Activated T-cell treated with anti-CD3 and anti-CD28 coated beads, Interleukin-2, amount 50 U/mL, for 24 hours (primary cell): ENCODE data around the gene HEXA.
"Not testable (repeated sequence)": the region's sequence is repeated elsewhere in the genome, so short reads cannot be mapped to it uniquely, and the experiment has no call there.

Experiments used
- DNase-seq: peaks from one replicate; pipeline ENCODE4 v3.0.0-alpha.2; 2020
- H3K27ac Mint-ChIP-seq: 2 replicates; pipeline ENCODE4 v1.8.0; 2020; ENCODE audit warnings: mild to moderate bottlenecking, mixed read lengths
- H3K27me3 Mint-ChIP-seq: 2 replicates; pipeline ENCODE4 v1.8.0; 2020; ENCODE audit warnings: mixed read lengths
- H3K36me3 Mint-ChIP-seq: 2 replicates; pipeline ENCODE4 v1.8.0; 2020; ENCODE audit warnings: low read depth, mixed read lengths
- H3K4me1 Mint-ChIP-seq: 2 replicates; pipeline ENCODE4 v1.8.0; 2020; ENCODE audit warnings: low read depth, mixed read lengths
- H3K4me3 Mint-ChIP-seq: 2 replicates; pipeline ENCODE4 v1.8.0; 2020; ENCODE audit warnings: mild to moderate bottlenecking, moderate library complexity, mixed read lengths
- H3K9me3 Mint-ChIP-seq: 2 replicates; pipeline ENCODE4 v1.8.0; 2020; ENCODE audit warnings: mixed read lengths

The HEXA gene

DNA sequence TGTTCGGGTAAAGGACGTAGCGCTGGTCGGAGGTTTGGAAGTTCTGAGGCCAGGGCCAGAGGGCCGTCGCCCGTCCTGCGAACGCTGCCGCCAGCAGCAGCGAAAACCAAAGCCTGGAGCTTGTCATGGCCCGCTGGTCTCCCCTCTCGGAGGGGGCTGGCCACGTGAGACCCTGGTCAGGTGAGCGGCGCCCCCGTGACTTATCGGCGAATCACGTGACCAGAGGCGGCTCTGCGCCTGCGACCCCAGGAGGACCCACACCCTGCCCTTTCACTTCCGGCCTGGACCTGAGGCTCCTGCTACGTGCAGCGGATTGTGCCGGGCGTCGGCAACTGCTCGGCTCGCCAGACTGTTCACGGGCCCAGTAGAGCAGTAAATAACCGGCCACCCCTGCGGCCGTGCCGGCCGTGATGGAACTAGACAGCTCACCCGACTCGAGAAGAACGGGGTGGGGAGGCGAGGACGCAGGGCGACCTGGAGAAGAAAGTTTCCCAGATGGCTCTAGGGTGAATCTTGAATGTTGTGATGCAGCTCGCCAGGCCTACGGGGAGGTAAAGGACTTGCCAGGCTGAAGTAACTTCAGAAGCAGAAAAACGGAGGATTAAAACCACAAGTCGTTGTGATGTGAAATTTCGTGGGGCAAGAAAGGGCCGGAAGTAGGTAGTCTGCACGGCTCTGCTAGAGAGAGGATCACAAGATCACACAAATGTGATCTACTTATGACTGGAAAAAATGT lies at the start of gene HEXA:
Gene HEXA, minus strand, starts transcription at position 169 of the 736 bp plus-strand sequence. Its CDS starts 42 bp downstream, at position 127.
- Mint-ChIP-seq H3K4me3 (peak within 1 kb of the TSS; percentile 93), H3K27ac (peak within 1 kb of the TSS; percentile 98), H3K4me1 (peaks cover 48% of the 10 kb centered on the region), H3K27me3 (no peaks in the 10 kb centered on the region), H3K36me3 (peaks cover 36% of the 10 kb centered on the region), H3K9me3 (no peaks in the 10 kb centered on the region)
- peak; percentile 99 for DNase-seq

DNA sequence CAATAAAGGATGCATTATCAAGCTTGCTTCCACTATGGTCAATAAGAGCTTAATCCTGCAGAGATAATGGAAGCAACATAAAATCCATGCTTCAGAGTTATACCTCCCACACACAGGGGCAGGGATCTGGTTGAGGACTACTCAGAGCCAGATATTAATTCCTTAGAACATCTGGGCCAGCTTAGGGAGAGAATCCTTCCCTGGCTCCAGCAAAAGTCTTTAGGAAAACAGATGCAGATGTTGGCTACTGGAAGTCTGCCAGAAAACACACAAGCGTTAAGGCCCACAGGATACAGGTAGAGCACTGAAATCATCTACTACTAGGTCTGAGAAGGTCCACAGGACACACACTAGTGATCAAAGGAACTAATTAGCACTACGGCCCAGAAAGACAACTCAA lies 47.4 kb upstream of the HEXA start:
- Mint-ChIP-seq H3K4me3 (no peak overlapping the region), H3K4me1 (no peaks in the 10 kb centered on the region), H3K36me3 (no peaks in the 10 kb centered on the region), H3K27me3 (no peaks in the 10 kb centered on the region), H3K27ac (no peak overlapping the region), H3K9me3 (peaks cover 18% of the 10 kb centered on the region)
- DNase-seq: no peak

DNA sequence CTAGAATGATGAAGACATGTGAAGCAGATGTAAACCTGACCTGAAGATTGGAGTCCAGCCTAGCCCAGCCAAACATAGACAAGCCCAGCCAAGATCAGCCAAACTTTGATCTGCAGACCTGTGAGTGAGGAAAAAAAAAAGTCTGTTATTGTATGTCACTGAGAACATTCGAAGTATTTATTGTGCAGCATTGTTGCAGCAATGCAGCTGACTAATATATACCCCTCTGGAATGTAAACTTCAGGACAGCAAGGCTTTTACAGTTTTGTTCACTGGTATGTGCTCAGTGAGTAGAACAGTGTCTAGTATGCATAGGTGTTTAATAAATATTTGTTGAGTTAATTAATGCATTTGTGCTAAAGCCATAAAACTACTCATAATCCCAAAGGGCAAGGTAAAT lies 45.7 kb upstream of the HEXA start:
- no peaks in the 10 kb centered on the region for H3K4me1 Mint-ChIP-seq
- H3K4me3 Mint-ChIP-seq: no peak overlapping the region
- DNase-seq: no peak
- no peaks in the 10 kb centered on the region for H3K36me3 Mint-ChIP-seq
- H3K9me3 Mint-ChIP-seq: peaks cover 9% of the 10 kb centered on the region
- H3K27me3 Mint-ChIP-seq: no peaks in the 10 kb centered on the region
- H3K27ac Mint-ChIP-seq: no peak overlapping the region

DNA sequence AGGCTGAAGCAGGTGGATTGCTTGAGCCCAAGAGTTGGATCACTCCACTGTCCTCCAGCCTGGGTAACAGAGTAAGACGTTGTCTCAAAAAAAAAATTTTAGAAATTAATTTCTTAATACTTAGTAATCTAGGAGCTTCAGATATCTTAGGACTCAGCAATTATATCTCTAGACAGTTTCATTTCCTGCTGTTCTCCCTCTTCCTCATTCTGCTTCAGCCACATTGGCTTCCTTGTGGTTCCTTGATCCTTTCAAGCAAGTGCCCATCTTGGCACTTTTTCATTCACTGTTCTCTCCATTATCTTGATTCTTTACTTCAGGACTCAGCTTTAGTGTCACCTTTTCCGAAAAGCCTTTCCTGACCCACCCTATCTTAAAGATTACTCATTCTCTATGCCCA lies 44.8 kb upstream of the HEXA start:
- H3K27ac Mint-ChIP-seq: no peak overlapping the region
- H3K4me3 Mint-ChIP-seq: no peak overlapping the region
- no peak for DNase-seq
- H3K4me1 Mint-ChIP-seq: no peaks in the 10 kb centered on the region
- peaks cover 8% of the 10 kb centered on the region for H3K9me3 Mint-ChIP-seq
- H3K27me3 Mint-ChIP-seq: no peaks in the 10 kb centered on the region
- H3K36me3 Mint-ChIP-seq: no peaks in the 10 kb centered on the region

DNA sequence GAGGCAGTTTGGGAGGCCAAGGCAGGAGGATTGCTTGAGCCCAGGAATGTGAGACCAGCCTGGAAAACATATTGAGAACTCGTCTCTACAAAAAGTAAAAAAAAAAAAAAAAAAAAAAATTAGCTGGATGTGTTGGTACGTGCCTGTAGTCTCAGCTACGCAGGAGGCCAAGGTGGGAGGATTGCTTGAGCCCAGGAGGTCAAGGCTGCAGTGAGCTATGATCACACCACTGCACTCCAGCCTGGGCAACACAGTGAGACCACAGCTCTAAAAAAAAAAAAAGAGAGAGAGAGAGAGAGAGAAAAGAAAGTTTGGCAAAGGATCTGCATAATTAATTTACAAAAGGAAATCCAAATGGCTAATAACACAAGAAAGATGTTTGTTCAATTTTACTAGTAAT lies 44.0 kb upstream of the HEXA start:
- not testable (repeated sequence) for H3K27me3 Mint-ChIP-seq

DNA sequence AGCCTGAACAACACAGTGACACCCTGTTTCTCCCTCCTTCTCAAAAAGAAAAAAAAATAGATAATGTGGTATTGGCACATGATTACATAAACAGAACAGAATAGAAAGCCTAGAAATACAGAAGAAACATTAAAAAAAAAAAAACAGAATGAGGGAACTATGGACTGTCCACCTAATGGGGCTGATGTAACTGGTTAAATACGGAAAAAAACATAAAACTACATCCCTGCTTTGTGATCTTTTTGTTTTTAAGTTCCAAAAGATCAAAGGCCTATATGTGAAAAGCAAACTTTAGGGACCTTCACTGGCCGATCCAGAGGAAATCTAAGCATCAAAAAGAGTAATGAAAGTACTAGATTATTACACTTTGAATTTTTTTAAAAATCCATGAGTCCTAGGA lies 39.5 kb upstream of the HEXA start:
- Mint-ChIP-seq H3K4me1 (no peaks in the 10 kb centered on the region), H3K4me3 (no peak overlapping the region), H3K36me3 (no peaks in the 10 kb centered on the region), H3K9me3 (peaks cover 2% of the 10 kb centered on the region), H3K27me3 (peaks cover 3% of the 10 kb centered on the region), H3K27ac (no peak overlapping the region)
- DNase-seq: no peak

More for the DNA sequence above, 44.0 kb upstream of the HEXA start:
- not testable (repeated sequence) for H3K4me3 Mint-ChIP-seq, DNase-seq, H3K36me3 Mint-ChIP-seq, H3K4me1 Mint-ChIP-seq, H3K27ac Mint-ChIP-seq, H3K9me3 Mint-ChIP-seq

DNA sequence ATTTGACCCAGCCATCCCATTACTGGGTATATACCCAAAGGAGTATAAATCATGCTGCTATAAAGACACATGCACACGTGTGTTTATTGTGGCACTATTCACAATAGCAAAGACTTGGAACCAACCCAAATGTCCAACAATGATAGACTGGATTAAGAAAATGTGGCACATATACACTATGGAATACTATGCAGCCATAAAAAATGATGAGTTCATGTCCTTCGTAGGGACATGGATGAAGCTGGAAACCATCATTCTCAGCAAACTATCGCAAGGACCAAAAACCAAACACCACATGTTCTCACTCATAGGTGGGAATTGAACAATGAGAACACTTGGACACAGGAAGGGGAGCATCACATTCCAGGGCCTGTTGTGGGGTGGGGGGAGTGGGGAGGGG lies 37.5 kb upstream of the HEXA start:
- H3K4me3 Mint-ChIP-seq, H3K36me3 Mint-ChIP-seq, DNase-seq, H3K27ac Mint-ChIP-seq, H3K4me1 Mint-ChIP-seq, H3K9me3 Mint-ChIP-seq, H3K27me3 Mint-ChIP-seq: not testable (repeated sequence)

DNA sequence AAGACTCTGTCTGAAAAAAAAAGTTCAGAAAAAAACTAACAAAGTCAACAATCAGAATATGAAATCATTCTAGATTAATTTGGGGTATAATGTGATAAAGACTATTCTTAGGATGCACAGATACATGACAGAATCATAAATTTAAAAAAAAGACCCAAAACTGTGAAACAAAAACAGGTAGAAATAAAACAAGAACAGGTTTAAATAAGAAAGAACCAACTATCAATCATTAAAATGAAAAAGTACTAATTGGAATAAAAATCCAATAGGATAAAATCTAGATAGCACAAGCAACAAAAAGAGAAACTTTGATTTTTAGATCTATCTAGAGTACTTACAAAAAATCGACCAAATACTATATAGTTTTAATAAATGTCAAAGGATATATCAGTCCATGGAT lies 35.7 kb upstream of the HEXA start:
- Mint-ChIP-seq H3K4me3 (no peak overlapping the region), H3K9me3 (peaks cover 2% of the 10 kb centered on the region), H3K27me3 (peaks cover 21% of the 10 kb centered on the region), H3K27ac (no peak overlapping the region), H3K36me3 (no peaks in the 10 kb centered on the region), H3K4me1 (no peaks in the 10 kb centered on the region)
- no peak for DNase-seq

DNA sequence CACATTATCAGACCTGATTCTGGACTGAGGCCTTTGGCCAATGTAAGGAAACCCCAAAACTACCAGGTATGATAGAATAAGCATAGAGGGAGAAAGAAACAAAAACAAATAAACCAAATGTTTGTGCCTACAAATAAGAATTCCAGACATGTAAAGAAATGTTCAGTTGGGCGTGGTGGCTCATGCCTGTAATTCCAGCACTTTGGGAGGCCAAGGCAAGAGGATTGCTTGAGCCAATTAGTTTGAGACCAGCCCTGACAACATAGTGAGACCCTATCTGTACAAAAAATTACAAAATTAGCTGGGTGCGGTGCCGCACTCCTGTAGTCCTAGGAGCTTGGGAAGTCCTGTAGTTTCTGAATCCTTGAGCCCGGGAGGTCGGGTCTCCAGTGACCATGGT lies 35.3 kb upstream of the HEXA start:
- Mint-ChIP-seq H3K4me3 (no peak overlapping the region), H3K4me1 (no peaks in the 10 kb centered on the region), H3K36me3 (no peaks in the 10 kb centered on the region), H3K9me3 (peaks cover 2% of the 10 kb centered on the region), H3K27ac (no peak overlapping the region), H3K27me3 (peaks cover 21% of the 10 kb centered on the region)
- DNase-seq: no peak

DNA sequence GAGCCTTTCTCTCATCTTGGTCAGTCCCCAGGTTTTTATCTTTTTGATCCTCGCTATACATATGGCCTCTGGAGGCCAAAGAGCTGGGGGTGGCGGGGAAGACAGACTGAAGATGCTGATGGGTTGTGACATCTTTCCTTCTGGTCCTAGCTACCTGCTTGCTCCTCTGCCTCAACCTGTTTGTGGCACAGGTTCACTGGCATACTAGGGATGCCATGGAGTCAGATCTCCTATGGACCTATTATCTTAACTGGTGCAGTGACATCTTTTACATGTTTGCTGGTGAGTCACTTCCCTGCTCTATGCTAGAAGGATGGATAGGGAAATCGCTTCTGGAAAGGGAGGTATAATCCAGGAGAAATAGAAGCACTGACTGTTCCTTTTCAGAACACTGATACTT lies 31.1 kb upstream of the HEXA start:
- H3K36me3 Mint-ChIP-seq: no peaks in the 10 kb centered on the region
- H3K4me3 Mint-ChIP-seq: no peak overlapping the region
- no peak overlapping the region for H3K27ac Mint-ChIP-seq
- no peaks in the 10 kb centered on the region for H3K4me1 Mint-ChIP-seq
- H3K27me3 Mint-ChIP-seq: peaks cover 52% of the 10 kb centered on the region
- no peak for DNase-seq
- no peaks in the 10 kb centered on the region for H3K9me3 Mint-ChIP-seq

DNA sequence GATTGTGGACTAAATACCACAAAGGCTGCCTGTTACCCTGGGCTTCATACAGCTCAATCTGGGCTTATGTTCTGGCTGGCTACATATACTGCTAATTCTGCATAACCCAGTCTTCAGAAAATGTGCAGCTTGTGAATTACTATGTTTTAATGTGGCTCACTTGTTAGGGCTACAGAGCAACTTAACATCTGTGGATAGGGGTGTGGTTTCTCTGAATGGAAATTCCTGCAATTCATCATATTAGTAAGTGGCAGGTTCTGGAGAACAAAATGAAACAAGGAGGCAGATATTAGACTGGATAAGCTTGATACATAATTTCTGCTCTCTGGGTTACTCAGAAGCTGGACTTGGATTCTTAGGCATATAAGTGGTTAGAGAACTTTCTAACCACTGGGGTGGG lies 29.0 kb upstream of the HEXA start:
- no peak for DNase-seq
- H3K4me3 Mint-ChIP-seq: no peak overlapping the region
- no peak overlapping the region for H3K27ac Mint-ChIP-seq
- peaks cover 50% of the 10 kb centered on the region for H3K27me3 Mint-ChIP-seq
- H3K4me1 Mint-ChIP-seq: no peaks in the 10 kb centered on the region
- no peaks in the 10 kb centered on the region for H3K36me3 Mint-ChIP-seq
- H3K9me3 Mint-ChIP-seq: no peaks in the 10 kb centered on the region

DNA sequence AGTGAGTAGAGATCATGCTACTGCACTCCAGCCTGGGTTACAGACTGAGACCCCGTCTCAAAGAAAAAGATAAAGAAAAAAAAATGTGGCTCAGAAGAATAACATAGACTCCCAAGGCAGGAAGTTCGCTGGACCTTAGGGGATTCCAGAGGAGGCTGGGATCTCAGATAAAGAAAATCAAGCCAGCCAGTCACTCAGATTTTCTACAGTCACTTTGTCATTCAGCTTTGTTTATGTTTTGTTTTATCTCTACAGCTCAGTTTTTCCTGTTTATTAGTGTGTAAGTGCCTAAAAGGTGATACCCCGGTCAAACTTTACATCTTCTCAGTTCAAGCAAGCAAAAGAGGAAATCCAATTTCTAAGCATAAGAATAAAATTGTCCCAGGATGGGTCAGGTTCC lies 28.5 kb upstream of the HEXA start:
- Mint-ChIP-seq H3K36me3 (no peaks in the 10 kb centered on the region), H3K27me3 (peaks cover 47% of the 10 kb centered on the region), H3K4me3 (no peak overlapping the region), H3K27ac (no peak overlapping the region), H3K4me1 (no peaks in the 10 kb centered on the region), H3K9me3 (no peaks in the 10 kb centered on the region)
- no peak for DNase-seq

DNA sequence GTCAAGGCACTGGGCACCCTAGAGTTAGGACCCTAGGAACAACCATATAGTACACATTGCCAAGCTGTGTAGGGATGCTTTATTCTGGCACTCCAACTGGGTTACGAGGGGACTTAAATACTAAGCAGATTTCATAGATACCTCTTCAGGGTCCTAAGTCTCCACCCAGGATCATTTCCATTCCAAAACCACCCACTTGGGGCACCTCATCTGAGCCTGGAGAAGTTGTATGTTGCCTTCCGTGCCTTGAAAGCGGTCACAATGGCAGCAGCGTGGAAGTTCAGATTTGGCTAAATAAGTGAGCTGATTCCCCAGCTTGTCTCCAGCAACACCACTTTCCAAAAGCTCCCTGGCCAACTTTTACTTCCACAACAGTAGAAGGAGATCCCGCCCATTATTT lies 26.9 kb upstream of the HEXA start:
- Mint-ChIP-seq H3K27me3 (peaks cover 40% of the 10 kb centered on the region), H3K27ac (no peak overlapping the region), H3K4me1 (no peaks in the 10 kb centered on the region), H3K9me3 (no peaks in the 10 kb centered on the region), H3K4me3 (no peak overlapping the region), H3K36me3 (no peaks in the 10 kb centered on the region)
- DNase-seq: no peak

DNA sequence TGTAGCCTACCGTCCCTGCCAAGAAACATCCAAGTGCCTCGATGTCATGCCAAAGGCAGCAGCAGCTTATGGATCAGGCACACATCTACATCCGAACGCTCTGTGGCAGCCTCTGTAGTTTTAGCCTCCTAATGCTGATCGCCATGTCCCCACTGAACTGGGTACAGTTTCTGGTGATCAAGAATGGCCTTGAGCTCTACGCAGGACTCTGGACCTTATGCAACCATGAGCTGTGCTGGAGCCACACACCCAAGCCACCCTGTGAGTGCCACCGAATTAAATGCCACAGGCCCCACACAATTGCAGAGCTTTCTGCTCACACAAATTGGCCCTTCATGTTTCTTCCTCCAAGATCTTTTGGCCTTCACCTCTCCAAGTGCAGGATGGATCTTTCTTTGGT lies 22.8 kb upstream of the HEXA start:
- H3K36me3 Mint-ChIP-seq: no peaks in the 10 kb centered on the region
- H3K4me1 Mint-ChIP-seq: no peaks in the 10 kb centered on the region
- H3K4me3 Mint-ChIP-seq: no peak overlapping the region
- DNase-seq: no peak
- H3K27me3 Mint-ChIP-seq: peaks cover 15% of the 10 kb centered on the region
- H3K27ac Mint-ChIP-seq: no peak overlapping the region
- H3K9me3 Mint-ChIP-seq: no peaks in the 10 kb centered on the region

DNA sequence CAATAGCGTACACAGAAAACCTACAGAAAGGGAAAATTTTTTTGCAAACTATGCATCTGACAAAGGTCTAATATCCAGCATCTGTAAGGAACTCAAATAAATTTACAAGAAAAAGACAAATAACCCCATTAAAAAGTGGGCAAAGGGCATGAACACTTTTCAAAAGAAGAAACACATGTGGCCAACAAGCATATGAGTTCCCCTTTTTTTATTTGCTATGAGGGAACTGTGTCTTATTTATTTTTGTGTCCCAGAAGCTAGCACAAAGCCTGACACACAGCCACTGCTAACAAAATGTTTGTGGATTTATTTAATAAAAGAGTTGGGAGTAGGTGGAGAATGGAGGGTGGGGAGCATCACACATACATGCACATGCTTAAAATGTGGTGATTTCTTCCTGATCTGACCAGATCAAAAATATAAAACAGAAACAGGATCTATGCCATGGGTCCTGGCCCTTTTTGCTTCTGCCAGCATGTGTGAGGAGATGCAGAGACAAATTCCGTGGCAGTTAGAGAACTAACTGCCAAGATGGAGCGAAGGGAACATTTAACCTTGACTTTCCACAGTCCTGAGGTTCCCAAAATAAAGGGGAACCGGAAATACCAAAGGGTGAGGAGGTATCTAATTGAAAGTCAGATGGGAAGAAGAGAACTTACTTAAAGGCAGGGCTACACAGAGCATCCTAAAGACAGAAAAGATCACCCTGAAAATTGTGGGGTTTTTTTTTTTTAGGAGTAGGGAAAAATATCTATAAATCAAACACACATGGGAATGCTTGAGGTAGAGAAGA lies 22.2 kb upstream of the HEXA start, which contains the start of gene TMEM202:
Gene TMEM202, plus strand, starts transcription at position 510 of the 793 bp plus-strand sequence. Its CDS starts 22 bp downstream, at position 532.
- no peak for DNase-seq
- H3K27ac Mint-ChIP-seq: no peak within 1 kb of the TSS
- H3K36me3 Mint-ChIP-seq: no peaks in the 10 kb centered on the region
- peaks cover 9% of the 10 kb centered on the region for H3K27me3 Mint-ChIP-seq
- no peaks in the 10 kb centered on the region for H3K9me3 Mint-ChIP-seq
- H3K4me1 Mint-ChIP-seq: no peaks in the 10 kb centered on the region
- H3K4me3 Mint-ChIP-seq: no peak within 1 kb of the TSS
